GM23338 (cell line): ENCODE measurements around the gene ZNF740. TPM values are rescaled to one million over a fixed set of nuclear protein-coding genes. Genes with fewer than 3 reads are reported as not detected.

Experiments
- ATAC-seq: fragments of 200-7000 bp; cut with Tn5 transposase; 3 replicates; pipeline ENCODE4 v1.9.1; 2020
- DNase-seq: peaks from one replicate; pipeline ENCODE4 v3.0.0-alpha.2; 2015; ENCODE audit warnings: low spot score
- H2AFZ ChIP-seq: fragments of 200-600 bp; sonication (generic); 2 replicates; pipeline ENCODE4 v1.8.0; 2016; ENCODE audit warnings: antibody characterized with exemption, mild to moderate bottlenecking, moderate library complexity
- H3F3A ChIP-seq: fragments of 200-600 bp; sonication (generic); replicated peaks from 2 replicates; pipeline ENCODE4 v1.8.0; 2017; ENCODE audit warnings: antibody characterized with exemption, mixed run types, low read depth
- H3K27ac ChIP-seq: fragments of 200-600 bp; sonication (generic); 2 replicates; pipeline ENCODE4 v1.6.1; 2016; ENCODE audit warnings: low read depth
- H3K27me3 ChIP-seq: fragments of 200-600 bp; sonication (generic); 2 replicates; pipeline ENCODE4 v1.8.0; 2016; ENCODE audit warnings: mild to moderate bottlenecking, mixed run types, moderate library complexity; ENCODE audit not compliant: insufficient read depth
- H3K36me3 ChIP-seq: fragments of 200-600 bp; sonication (generic); 2 replicates; pipeline ENCODE4 v1.8.0; 2016; ENCODE audit warnings: mild to moderate bottlenecking; ENCODE audit not compliant: insufficient read depth
- H3K4me1 ChIP-seq: fragments of 200-600 bp; sonication (generic); 2 replicates; pipeline ENCODE4 v1.8.0; 2016; ENCODE audit warnings: mild to moderate bottlenecking, moderate library complexity; ENCODE audit not compliant: insufficient read depth
- H3K4me2 ChIP-seq: fragments of 200-600 bp; sonication (generic); 2 replicates; pipeline ENCODE4 v1.7.1; 2017; ENCODE audit warnings: mixed run types
- H3K4me3 ChIP-seq: fragments of 200-600 bp; sonication (generic); 2 replicates; pipeline ENCODE4 v1.6.1; 2016; ENCODE audit warnings: mixed run types
- H3K79me2 ChIP-seq: fragments of 200-600 bp; sonication (generic); replicated peaks from 2 replicates; pipeline ENCODE4 v1.8.0; 2017; ENCODE audit warnings: mild to moderate bottlenecking; ENCODE audit not compliant: insufficient read depth
- H3K9me2 ChIP-seq: fragments of 200-600 bp; sonication (generic); 2 replicates; pipeline ENCODE4 v1.8.0; 2017; ENCODE audit not compliant: insufficient read depth
- H4K20me1 ChIP-seq: fragments of 200-600 bp; sonication (generic); replicated peaks from 2 replicates; pipeline ENCODE4 v1.8.0; 2017; ENCODE audit warnings: mild to moderate bottlenecking; ENCODE audit not compliant: insufficient read depth
- H3K27ac Mint-ChIP-seq: 2 replicates; pipeline ENCODE4 v1.8.0; 2020; ENCODE audit warnings: inconsistent platforms, mild to moderate bottlenecking, moderate library complexity, mixed read lengths
- H3K27me3 Mint-ChIP-seq: 3 replicates; pipeline ENCODE4 v1.8.0; 2022; ENCODE audit warnings: low read depth, mild to moderate bottlenecking, moderate library complexity, mixed read lengths, inconsistent platforms; ENCODE audit not compliant: insufficient read depth, poor library complexity
- H3K36me3 Mint-ChIP-seq: 3 replicates; pipeline ENCODE4 v1.8.0; 2021; ENCODE audit warnings: low read depth, mild to moderate bottlenecking, inconsistent platforms, moderate library complexity, mixed read lengths
- H3K4me1 Mint-ChIP-seq: 3 replicates; pipeline ENCODE4 v1.8.0; 2020; ENCODE audit warnings: mild to moderate bottlenecking, inconsistent platforms, mixed read lengths
- H3K4me3 Mint-ChIP-seq: 3 replicates; pipeline ENCODE4 v1.8.0; 2021; ENCODE audit warnings: moderate library complexity, mild to moderate bottlenecking, inconsistent platforms, mixed read lengths
- H3K9me3 Mint-ChIP-seq: 3 replicates; pipeline ENCODE4 v1.8.0; 2020; ENCODE audit warnings: moderate library complexity, mild to moderate bottlenecking, inconsistent platforms, mixed read lengths
- CREB1 ChIP-seq: fragments of 250-450 bp; sonication (Bioruptor Pico); IDR thresholded peaks from 2 replicates; pipeline ENCODE4 v1.5.0; 2020; ENCODE audit warnings: low read depth, mild to moderate bottlenecking, moderate library complexity
- CTCF ChIP-seq, 2 experiments: fragments of 200-600 bp in 1 of 2; sonication (generic) in 1 of 2; conservative IDR thresholded peaks; 2 replicates each; pipeline versions ENCODE4 v1.5.1 to v1.6.1; 2016 to 2017; ENCODE audit warnings: antibody characterized with exemption in 2 of 2, low read depth in 2 of 2, mild to moderate bottlenecking in 2 of 2, moderate library complexity in 1 of 2
- EZH2 ChIP-seq: fragments of 200-600 bp; sonication (generic); IDR thresholded peaks from one replicate; pipeline ENCODE4 v1.8.0; 2017; ENCODE audit warnings: antibody characterized with exemption, mild to moderate bottlenecking, low read depth; ENCODE audit not compliant: unreplicated experiment
- EZH2phosphoT487 ChIP-seq: fragments of 200-600 bp; sonication (generic); IDR thresholded peaks from one replicate; pipeline ENCODE4 v1.8.1; 2018; ENCODE audit warnings: antibody characterized with exemption; ENCODE audit not compliant: unreplicated experiment
- JUNB ChIP-seq: IDR thresholded peaks from one replicate; pipeline ENCODE4 v1.6.1; 2016; ENCODE audit warnings: antibody characterized with exemption; ENCODE audit not compliant: unreplicated experiment
- NANOG ChIP-seq: IDR thresholded peaks from 2 replicates; pipeline ENCODE4 v1.6.1; 2016; ENCODE audit warnings: antibody characterized with exemption, borderline replicate concordance
- POLR2AphosphoS5 ChIP-seq: IDR thresholded peaks from 2 replicates; pipeline ENCODE4 v1.6.1; 2016; ENCODE audit warnings: antibody characterized with exemption, low read depth
- STAT1 ChIP-seq: IDR thresholded peaks from one replicate; pipeline ENCODE4 v1.6.1; 2016; ENCODE audit warnings: antibody characterized with exemption; ENCODE audit not compliant: unreplicated experiment
- ZNF114 ChIP-seq: fragments of 250-450 bp; sonication (Bioruptor Pico); IDR thresholded peaks from 2 replicates; pipeline ENCODE4 v1.5.0; 2020; ENCODE audit warnings: mild to moderate bottlenecking, moderate library complexity
- ZNF331 ChIP-seq: fragments of 250-450 bp; sonication (Bioruptor Pico); IDR thresholded peaks from 2 replicates; pipeline ENCODE4 v1.5.0; 2020; ENCODE audit warnings: low read depth, mild to moderate bottlenecking, moderate library complexity
- polyA plus RNA-seq: library from polyadenylated mRNA; unstranded; fragments of >200 nt; fragmentation: Nextera tagmentation; extraction: Ambion mirVana; gene quantifications from 2 replicates; pipeline ENCODE4 v1.2.1, GENCODE V29; 2016
- total RNA-seq: library from RNA; depleted of rRNA; stranded (reverse); fragments of >200 nt; shearing (Covaris generic); gene quantifications from 2 replicates; pipeline ENCODE4 v1.2.3, GENCODE V29; 2014
- TF ChIP-seq, protein P1 (sequence below): IDR thresholded peaks from one replicate; pipeline ENCODE4 v1.6.1; 2018; ENCODE audit warnings: antibody characterized with exemption; ENCODE audit not compliant: unreplicated experiment
- TF ChIP-seq, protein P2 (sequence below): IDR thresholded peaks from 2 replicates; pipeline ENCODE4 v1.6.1; 2016; ENCODE audit warnings: antibody characterized with exemption

ZNF740 gene
- total and polyA plus RNA-seq, 2 experiments from 2014 or later = 2.6 to 13.0 TPM

DNA sequence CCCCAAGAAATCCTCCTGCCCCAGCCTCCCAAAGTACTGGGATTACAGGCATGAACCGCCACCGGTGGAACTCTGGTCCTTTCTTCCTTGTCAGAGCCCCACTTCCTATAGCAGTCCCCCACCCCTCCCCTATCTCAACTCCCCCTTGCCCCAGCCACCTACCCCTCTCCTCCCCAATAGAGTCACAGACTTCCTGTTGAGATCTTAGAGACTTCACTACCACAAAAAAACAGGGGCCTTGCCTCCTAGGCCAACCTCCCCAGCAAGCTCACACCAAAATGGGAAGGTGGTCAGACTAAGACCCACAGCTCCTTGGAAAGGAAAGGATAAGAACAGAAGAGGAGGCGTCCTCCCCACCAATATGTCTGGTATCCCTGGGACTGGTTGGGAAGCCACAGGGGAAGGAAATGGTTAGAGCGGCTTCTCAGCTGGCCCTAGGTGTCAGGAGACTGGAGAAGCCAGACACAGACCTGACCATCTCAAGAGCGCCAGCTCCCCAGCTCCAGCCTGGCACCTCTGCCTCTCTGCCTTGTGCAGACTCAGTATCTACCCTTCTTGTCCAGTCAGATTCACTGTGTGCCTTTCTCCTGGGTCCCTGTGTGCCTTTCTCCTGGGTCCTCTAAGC, 18.1 kb downstream of the ZNF740 start:
- ATAC-seq = no peak
- DNase-seq = no peak
- TF ChIP-seq, protein P1, sequence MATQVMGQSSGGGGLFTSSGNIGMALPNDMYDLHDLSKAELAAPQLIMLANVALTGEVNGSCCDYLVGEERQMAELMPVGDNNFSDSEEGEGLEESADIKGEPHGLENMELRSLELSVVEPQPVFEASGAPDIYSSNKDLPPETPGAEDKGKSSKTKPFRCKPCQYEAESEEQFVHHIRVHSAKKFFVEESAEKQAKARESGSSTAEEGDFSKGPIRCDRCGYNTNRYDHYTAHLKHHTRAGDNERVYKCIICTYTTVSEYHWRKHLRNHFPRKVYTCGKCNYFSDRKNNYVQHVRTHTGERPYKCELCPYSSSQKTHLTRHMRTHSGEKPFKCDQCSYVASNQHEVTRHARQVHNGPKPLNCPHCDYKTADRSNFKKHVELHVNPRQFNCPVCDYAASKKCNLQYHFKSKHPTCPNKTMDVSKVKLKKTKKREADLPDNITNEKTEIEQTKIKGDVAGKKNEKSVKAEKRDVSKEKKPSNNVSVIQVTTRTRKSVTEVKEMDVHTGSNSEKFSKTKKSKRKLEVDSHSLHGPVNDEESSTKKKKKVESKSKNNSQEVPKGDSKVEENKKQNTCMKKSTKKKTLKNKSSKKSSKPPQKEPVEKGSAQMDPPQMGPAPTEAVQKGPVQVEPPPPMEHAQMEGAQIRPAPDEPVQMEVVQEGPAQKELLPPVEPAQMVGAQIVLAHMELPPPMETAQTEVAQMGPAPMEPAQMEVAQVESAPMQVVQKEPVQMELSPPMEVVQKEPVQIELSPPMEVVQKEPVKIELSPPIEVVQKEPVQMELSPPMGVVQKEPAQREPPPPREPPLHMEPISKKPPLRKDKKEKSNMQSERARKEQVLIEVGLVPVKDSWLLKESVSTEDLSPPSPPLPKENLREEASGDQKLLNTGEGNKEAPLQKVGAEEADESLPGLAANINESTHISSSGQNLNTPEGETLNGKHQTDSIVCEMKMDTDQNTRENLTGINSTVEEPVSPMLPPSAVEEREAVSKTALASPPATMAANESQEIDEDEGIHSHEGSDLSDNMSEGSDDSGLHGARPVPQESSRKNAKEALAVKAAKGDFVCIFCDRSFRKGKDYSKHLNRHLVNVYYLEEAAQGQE = no peak
- TF ChIP-seq NANOG (no peak), EZH2 (no peak), EZH2phosphoT487 (no peak), ZNF331 (CRISPR knock-in tag) (no peak), ZNF114 (CRISPR knock-in tag) (no peak), POLR2AphosphoS5 (no peak), STAT1 (no peak), JUNB (no peak), CTCF (conservative IDR thresholded peaks at IDR 0.05; ENCODE audit: low read depth in 2 of 2) (no peak), CREB1 (CRISPR knock-in tag) (no peak)
- TF ChIP-seq, protein P2, sequence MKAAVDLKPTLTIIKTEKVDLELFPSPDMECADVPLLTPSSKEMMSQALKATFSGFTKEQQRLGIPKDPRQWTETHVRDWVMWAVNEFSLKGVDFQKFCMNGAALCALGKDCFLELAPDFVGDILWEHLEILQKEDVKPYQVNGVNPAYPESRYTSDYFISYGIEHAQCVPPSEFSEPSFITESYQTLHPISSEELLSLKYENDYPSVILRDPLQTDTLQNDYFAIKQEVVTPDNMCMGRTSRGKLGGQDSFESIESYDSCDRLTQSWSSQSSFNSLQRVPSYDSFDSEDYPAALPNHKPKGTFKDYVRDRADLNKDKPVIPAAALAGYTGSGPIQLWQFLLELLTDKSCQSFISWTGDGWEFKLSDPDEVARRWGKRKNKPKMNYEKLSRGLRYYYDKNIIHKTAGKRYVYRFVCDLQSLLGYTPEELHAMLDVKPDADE = no peak
- Mint-ChIP-seq H3K27me3 (peaks cover 38% of the 10 kb centered on the region), H3K9me3 (no peaks in the 10 kb centered on the region; the same call in 1 of the 3 replicates), H3K4me1 (peaks cover 2% of the 10 kb centered on the region; the same call in 1 of the 3 replicates), H3K27ac (no peak overlapping the region), H3K36me3 (no peaks in the 10 kb centered on the region), H3K4me3 (no peak overlapping the region)
- H3K4me3 ChIP-seq = no peak overlapping the region
- no peaks in the 10 kb centered on the region for H3K36me3 ChIP-seq
- peaks cover 3% of the 10 kb centered on the region for H4K20me1 ChIP-seq
- H2AFZ ChIP-seq = no peak overlapping the region
- H3K4me2 ChIP-seq = 0 out of 2 replicates have a peak overlapping the region, but pooled peaks have one; percentile 77
- H3K4me1 ChIP-seq = no peaks in the 10 kb centered on the region; the same call in 1 of the 2 replicates
- no peaks in the 10 kb centered on the region for H3F3A ChIP-seq
- H3K27ac ChIP-seq = no peak overlapping the region
- H3K9me2 ChIP-seq = no peaks in the 10 kb centered on the region
- H3K79me2 ChIP-seq = no peaks in the 10 kb centered on the region
- peaks cover 78% of the 10 kb centered on the region for H3K27me3 ChIP-seq
